ENCODE data around the gene HLA-DOA. TPM values are rescaled to one million over a fixed set of nuclear protein-coding genes. Genes with fewer than 3 reads are reported as not detected.
A peak's percentile ranks its signal among the peaks of the same experiment; 100 is the strongest.

Gene HLA-DOA
- total RNA-seq, 1 experiment from 2014 or later: 4.1 TPM

DNA sequence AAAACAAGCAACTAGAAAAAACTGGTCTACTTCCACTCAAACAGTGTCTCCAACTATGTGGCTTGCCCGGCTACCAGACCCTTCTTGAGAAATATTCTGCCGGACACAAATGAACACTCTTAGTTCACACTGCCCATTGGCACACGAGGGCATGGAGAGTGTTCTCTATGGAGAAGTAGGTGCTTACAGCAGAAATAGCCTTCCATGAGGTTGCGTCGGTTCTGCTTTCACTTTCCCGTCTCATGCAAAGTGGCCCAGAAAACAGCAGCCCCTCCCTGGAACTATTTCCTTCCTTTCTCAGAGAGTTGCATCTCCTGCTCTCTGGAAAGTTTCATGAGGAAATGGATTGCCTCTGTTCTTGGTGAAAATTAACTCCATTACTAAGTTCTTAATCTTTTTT is 9.5 kb upstream of the HLA-DOA start:
- CTCF ChIA-PET: interaction anchor here (0.8 to 2.3 kb wide), 4 partner anchors 93 to 229 kb away, joined by 4 to 8 read pairs (median 4); no protein-coding TSS in a partner anchor
- BruUV-seq (replicated peaks): no TSS peak
- H3K27me3 Mint-ChIP-seq (ENCODE audit: unreplicated experiment): peaks cover 38% of the 10 kb centered on the region

DNA sequence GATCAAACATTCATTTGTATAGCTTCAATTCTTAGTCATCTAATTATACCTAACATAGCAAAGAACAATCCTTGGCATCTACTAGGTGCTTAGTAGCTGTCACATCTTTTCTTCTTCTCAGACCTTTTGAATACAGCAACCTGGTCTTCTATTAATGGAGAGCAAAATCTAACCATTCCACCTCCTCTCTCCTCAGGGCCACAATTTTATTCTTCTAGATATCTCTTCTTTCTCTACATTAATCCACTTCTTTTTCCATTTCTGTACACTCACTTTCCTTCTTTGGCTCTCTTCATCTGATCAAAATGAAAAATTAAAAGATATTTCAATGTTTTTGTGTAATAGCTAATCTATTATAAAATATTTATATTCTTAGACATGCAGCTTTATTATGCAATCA is 9.0 kb upstream of the HLA-DOA start:
- Mint-ChIP-seq H3K36me3 (ENCODE audit: insufficient read depth, unreplicated experiment) (no peaks in the 10 kb centered on the region), H3K27ac (ENCODE audit: unreplicated experiment) (no peak overlapping the region), H3K27me3 (ENCODE audit: unreplicated experiment) (peaks cover 41% of the 10 kb centered on the region), H3K9me3 (ENCODE audit: low read depth, unreplicated experiment) (no peaks in the 10 kb centered on the region), H3K4me3 (ENCODE audit: low read depth, unreplicated experiment) (peak overlapping the region; percentile 17), H3K4me1 (ENCODE audit: low read depth, unreplicated experiment) (peaks cover 37% of the 10 kb centered on the region)
- BruUV-seq (replicated peaks): no TSS peak
- TF ChIP-seq, protein P1, sequence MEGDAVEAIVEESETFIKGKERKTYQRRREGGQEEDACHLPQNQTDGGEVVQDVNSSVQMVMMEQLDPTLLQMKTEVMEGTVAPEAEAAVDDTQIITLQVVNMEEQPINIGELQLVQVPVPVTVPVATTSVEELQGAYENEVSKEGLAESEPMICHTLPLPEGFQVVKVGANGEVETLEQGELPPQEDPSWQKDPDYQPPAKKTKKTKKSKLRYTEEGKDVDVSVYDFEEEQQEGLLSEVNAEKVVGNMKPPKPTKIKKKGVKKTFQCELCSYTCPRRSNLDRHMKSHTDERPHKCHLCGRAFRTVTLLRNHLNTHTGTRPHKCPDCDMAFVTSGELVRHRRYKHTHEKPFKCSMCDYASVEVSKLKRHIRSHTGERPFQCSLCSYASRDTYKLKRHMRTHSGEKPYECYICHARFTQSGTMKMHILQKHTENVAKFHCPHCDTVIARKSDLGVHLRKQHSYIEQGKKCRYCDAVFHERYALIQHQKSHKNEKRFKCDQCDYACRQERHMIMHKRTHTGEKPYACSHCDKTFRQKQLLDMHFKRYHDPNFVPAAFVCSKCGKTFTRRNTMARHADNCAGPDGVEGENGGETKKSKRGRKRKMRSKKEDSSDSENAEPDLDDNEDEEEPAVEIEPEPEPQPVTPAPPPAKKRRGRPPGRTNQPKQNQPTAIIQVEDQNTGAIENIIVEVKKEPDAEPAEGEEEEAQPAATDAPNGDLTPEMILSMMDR (IDR thresholded peaks at IDR 0.05; ENCODE audit: unreplicated experiment): no peak
- CTCF ChIA-PET: interaction anchor here (0.9 to 2.3 kb wide), 3 partner anchors 94 to 155 kb away, joined by 4 to 8 read pairs (median 4); no protein-coding TSS in a partner anchor
- intact Hi-C loops (cut with micrococcal nuclease; ENCODE audit: unreplicated experiment): no loop called here
- no peak for DNase-seq

More for the DNA sequence above, 9.5 kb upstream of the HLA-DOA start:
- H3K4me3 Mint-ChIP-seq (ENCODE audit: low read depth, unreplicated experiment): peak overlapping the region; percentile 17
- TF ChIP-seq, protein P1 (IDR thresholded peaks at IDR 0.05; ENCODE audit: unreplicated experiment): no peak
- peak; percentile 66 for DNase-seq
- H3K9me3 Mint-ChIP-seq (ENCODE audit: low read depth, unreplicated experiment): no peaks in the 10 kb centered on the region
- peaks cover 37% of the 10 kb centered on the region for H3K4me1 Mint-ChIP-seq (ENCODE audit: low read depth, unreplicated experiment)
- intact Hi-C loops (cut with micrococcal nuclease; ENCODE audit: unreplicated experiment): no loop called here
- peak overlapping the region; percentile 19 for H3K27ac Mint-ChIP-seq (ENCODE audit: unreplicated experiment)
- no peaks in the 10 kb centered on the region for H3K36me3 Mint-ChIP-seq (ENCODE audit: insufficient read depth, unreplicated experiment)

GRCh38 chr6:33017694-33018353 is 8.4 kb upstream of the HLA-DOA start:
- BruUV-seq (replicated peaks): no TSS peak
- Mint-ChIP-seq H3K4me1 (ENCODE audit: low read depth, unreplicated experiment) (peaks cover 37% of the 10 kb centered on the region), H3K27ac (ENCODE audit: unreplicated experiment) (no peak overlapping the region), H3K27me3 (ENCODE audit: unreplicated experiment) (peaks cover 42% of the 10 kb centered on the region), H3K36me3 (ENCODE audit: insufficient read depth, unreplicated experiment) (no peaks in the 10 kb centered on the region), H3K9me3 (ENCODE audit: low read depth, unreplicated experiment) (no peaks in the 10 kb centered on the region), H3K4me3 (ENCODE audit: low read depth, unreplicated experiment) (no peak overlapping the region)
- CTCF ChIA-PET: interaction anchor here (1.5 to 2.3 kb wide), 5 partner anchors 58 to 155 kb away, joined by 3 to 8 read pairs (median 5); partner anchors contain the start of gene HLA-DPB1
- no peak for DNase-seq
- intact Hi-C loops (cut with micrococcal nuclease; ENCODE audit: unreplicated experiment): no loop called here
- TF ChIP-seq, protein P1 (IDR thresholded peaks at IDR 0.05; ENCODE audit: unreplicated experiment): no peak

DNA sequence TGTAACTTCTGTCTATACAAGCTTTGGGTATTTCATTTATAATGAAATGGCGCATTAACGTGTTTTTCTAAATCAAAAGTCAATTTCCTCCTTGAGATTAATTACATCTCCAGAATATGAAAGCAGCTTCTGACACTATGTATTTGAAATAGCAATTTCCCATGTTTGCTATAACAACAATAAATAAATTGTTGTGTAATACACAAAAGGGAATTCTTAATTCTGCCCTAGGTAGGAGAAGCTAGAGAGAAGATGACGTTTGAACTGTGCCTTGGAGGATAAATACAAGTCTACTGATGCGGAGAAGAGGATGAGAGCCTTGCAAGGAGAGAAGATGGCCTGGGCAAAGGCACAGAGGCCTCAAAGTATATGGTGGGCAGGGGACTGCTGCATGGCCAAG is 7.6 kb upstream of the HLA-DOA start:
- intact Hi-C loops (cut with micrococcal nuclease; ENCODE audit: unreplicated experiment): no loop called here

More for the DNA sequence above, 7.6 kb upstream of the HLA-DOA start:
- no peak overlapping the region for H3K27ac Mint-ChIP-seq (ENCODE audit: unreplicated experiment)
- TF ChIP-seq, protein P1 (IDR thresholded peaks at IDR 0.05; ENCODE audit: unreplicated experiment): no peak
- no peak overlapping the region for H3K4me3 Mint-ChIP-seq (ENCODE audit: low read depth, unreplicated experiment)
- CTCF ChIA-PET: interaction anchor here (0.6 to 1.5 kb wide), 4 partner anchors 59 to 127 kb away, joined by 3 to 5 read pairs (median 4); partner anchors contain the start of gene HLA-DPB1
- no TSS peak for BruUV-seq (replicated peaks)
- H3K27me3 Mint-ChIP-seq (ENCODE audit: unreplicated experiment): peaks cover 47% of the 10 kb centered on the region
- no peaks in the 10 kb centered on the region for H3K9me3 Mint-ChIP-seq (ENCODE audit: low read depth, unreplicated experiment)
- H3K4me1 Mint-ChIP-seq (ENCODE audit: low read depth, unreplicated experiment): peaks cover 37% of the 10 kb centered on the region
- DNase-seq: no peak
- H3K36me3 Mint-ChIP-seq (ENCODE audit: insufficient read depth, unreplicated experiment): no peaks in the 10 kb centered on the region
